Measurements from ENCODE around the gene KIAA1210.

The KIAA1210 gene

GRCh38 chrX:119151051-119151380 lies 23.4 kb upstream of the KIAA1210 start:
- H3K4me3 ChIP-seq (ENCODE audit: low read depth, low read length): no peak overlapping the region
- DNase-seq (ENCODE audit: low read depth): no peak
- TF ChIP-seq, protein P1, sequence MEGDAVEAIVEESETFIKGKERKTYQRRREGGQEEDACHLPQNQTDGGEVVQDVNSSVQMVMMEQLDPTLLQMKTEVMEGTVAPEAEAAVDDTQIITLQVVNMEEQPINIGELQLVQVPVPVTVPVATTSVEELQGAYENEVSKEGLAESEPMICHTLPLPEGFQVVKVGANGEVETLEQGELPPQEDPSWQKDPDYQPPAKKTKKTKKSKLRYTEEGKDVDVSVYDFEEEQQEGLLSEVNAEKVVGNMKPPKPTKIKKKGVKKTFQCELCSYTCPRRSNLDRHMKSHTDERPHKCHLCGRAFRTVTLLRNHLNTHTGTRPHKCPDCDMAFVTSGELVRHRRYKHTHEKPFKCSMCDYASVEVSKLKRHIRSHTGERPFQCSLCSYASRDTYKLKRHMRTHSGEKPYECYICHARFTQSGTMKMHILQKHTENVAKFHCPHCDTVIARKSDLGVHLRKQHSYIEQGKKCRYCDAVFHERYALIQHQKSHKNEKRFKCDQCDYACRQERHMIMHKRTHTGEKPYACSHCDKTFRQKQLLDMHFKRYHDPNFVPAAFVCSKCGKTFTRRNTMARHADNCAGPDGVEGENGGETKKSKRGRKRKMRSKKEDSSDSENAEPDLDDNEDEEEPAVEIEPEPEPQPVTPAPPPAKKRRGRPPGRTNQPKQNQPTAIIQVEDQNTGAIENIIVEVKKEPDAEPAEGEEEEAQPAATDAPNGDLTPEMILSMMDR (IDR thresholded peaks at IDR 0.05; ENCODE audit: insufficient read depth, low read depth, low read length, missing control alignments): no peak

DNA sequence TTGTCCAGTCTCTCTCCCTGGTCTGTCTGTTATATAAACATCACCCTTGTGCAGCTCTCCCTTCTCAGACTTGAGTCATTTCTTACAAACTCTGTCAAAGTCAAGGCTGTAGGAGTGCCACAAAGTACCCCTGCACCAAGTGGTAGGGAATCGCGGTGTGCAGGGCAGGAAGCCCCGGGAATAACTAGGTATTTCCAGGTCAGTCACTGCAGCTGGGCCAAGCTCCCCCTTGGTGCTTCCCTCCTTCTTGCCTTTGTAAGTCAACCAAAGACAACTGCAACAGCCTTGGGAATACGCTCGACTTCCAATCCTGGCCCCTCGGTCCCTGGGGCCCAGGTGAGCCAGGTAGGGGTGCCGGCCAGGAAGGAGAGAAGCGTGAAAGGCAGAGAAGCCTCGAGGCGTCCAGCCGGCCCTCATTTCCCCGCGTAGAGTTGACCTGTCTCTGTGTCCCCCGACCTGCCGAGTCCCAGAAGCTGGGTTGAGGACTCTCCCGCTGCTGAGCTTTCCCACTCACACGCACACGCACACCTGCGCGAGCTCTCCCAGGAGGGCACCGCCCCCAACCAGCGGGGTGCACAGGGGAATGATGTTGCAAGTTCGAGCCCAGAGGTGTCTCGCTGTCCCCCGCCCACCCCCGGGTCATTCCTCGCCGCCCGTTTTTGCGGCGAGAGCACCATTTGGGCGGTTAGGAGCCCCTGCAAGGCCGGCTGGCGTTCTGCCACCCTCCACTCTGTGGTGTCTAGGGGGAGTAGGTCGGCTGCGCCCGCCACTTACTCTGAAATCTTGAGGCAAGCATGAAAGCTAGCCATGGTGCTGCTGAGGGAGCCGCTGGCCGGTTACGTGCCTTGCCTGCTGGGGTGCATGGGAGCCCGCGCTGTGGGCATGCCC lies 22.8 kb upstream of the KIAA1210 start:
- no peak overlapping the region for H3K4me3 ChIP-seq (ENCODE audit: low read depth, low read length)
- no peak for DNase-seq (ENCODE audit: low read depth)
- TF ChIP-seq, protein P1 (IDR thresholded peaks at IDR 0.05; ENCODE audit: insufficient read depth, low read depth, low read length, missing control alignments): no peak

DNA sequence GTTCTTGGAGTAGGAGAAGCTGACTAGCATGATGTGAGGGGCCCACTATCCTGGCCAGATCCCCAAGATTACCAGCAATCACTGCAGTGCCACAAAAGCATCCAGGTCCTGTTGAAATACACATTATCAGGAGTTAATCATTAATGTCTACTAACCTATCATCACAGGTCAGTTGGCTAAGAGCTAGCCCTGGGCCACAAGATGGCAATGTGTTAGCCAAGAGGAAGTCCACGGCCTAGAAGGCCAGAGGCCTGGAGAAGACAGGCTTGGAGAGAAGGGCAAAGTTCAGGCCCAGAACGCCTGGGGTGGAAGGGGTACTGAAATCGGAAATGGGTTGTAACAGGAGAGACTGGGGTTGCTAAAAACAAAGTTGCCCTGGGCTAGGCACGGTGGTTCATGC lies 19.9 kb upstream of the KIAA1210 start:
- no peak for DNase-seq (ENCODE audit: low read depth)
- TF ChIP-seq, protein P1 (IDR thresholded peaks at IDR 0.05; ENCODE audit: insufficient read depth, low read depth, low read length, missing control alignments): no peak
- no peak overlapping the region for H3K4me3 ChIP-seq (ENCODE audit: low read depth, low read length)

- no peak overlapping the region for H3K4me3 ChIP-seq (ENCODE audit: low read depth, low read length)
- TF ChIP-seq, protein P1 (IDR thresholded peaks at IDR 0.05; ENCODE audit: insufficient read depth, low read depth, low read length, missing control alignments): peak; percentile 30
- peak; percentile 8 for DNase-seq (ENCODE audit: low read depth)
These were observed 17.6 kb upstream of the KIAA1210 start for GRCh38 chrX:119145241-119145653.

- no peak for DNase-seq (ENCODE audit: low read depth)
- TF ChIP-seq, protein P1 (IDR thresholded peaks at IDR 0.05; ENCODE audit: insufficient read depth, low read depth, low read length, missing control alignments): no peak
- H3K4me3 ChIP-seq (ENCODE audit: low read depth, low read length): no peak overlapping the region
These were observed 6.9 kb upstream of the KIAA1210 start for GRCh38 chrX:119134466-119134865.

- DNase-seq (ENCODE audit: low read depth): no peak
- H3K4me3 ChIP-seq (ENCODE audit: low read depth, low read length): no peak overlapping the region
- TF ChIP-seq, protein P1 (IDR thresholded peaks at IDR 0.05; ENCODE audit: insufficient read depth, low read depth, low read length, missing control alignments): no peak
These were observed 5.3 kb upstream of the KIAA1210 start for GRCh38 chrX:119132961-119133360.

GRCh38 chrX:119132316-119132715 lies 4.7 kb upstream of the KIAA1210 start:
- no peak overlapping the region for H3K4me3 ChIP-seq (ENCODE audit: low read depth, low read length)
- TF ChIP-seq, protein P1 (IDR thresholded peaks at IDR 0.05; ENCODE audit: insufficient read depth, low read depth, low read length, missing control alignments): no peak
- DNase-seq (ENCODE audit: low read depth): no peak
